SK-N-SH (cell line): Measurements from ENCODE around the gene PIGM. TPM values are rescaled to one million over a fixed set of nuclear protein-coding genes. Genes with fewer than 3 reads are reported as not detected.

ENCODE experiments used
- CTCF ChIA-PET: fragments of 300-600, 350-600 bp; formaldehyde crosslinking; extraction: SDS; loops from one replicate; lab custom pipeline; 2021; lab: Yijun Ruan, JAX
- POLR2A ChIA-PET: fragments of 350-600 bp; sonication (Branson Sonifier 250); formaldehyde crosslinking; extraction: SDS; loops from one replicate; lab custom pipeline; 2020; ENCODE audit warnings: antibody characterized with exemption, inconsistent platforms; lab: Yijun Ruan, JAX
- DNase-seq: peaks from one replicate; pipeline ENCODE4 v3.0.0; 2012
- H2AFZ ChIP-seq: fragments of 200-600 bp; sonication (generic); 2 replicates; pipeline ENCODE4 v1.8.1; 2016; ENCODE audit warnings: antibody characterized with exemption, mild to moderate bottlenecking, low read depth
- H3F3A ChIP-seq: fragments of 200-600 bp; sonication (generic); replicated peaks from 2 replicates; pipeline ENCODE3; 2016; ENCODE audit warnings: antibody characterized with exemption, mild to moderate bottlenecking; ENCODE audit not compliant: insufficient read depth
- H3K27ac ChIP-seq, 2 experiments: fragments of 200-500 bp in 1 of 2; fragments of 200-600 bp in 1 of 2; sonication (Bioruptor generic) in 1 of 2; sonication (generic), shearing (Covaris generic) in 1 of 2; 2 replicates each; pipeline versions ENCODE4 v1.5.1 to v1.6.1; 2014 to 2016; ENCODE audit warnings: low read depth in 2 of 2, inconsistent platforms in 1 of 2, low read length in 1 of 2, mild to moderate bottlenecking in 1 of 2, mixed read lengths in 1 of 2
- H3K27me3 ChIP-seq: fragments of 200-600 bp; sonication (generic), shearing (Covaris generic); 2 replicates; pipeline ENCODE4 v1.6.1; 2016; ENCODE audit warnings: mixed run types; ENCODE audit not compliant: insufficient read depth
- H3K36me3 ChIP-seq, 2 experiments: fragments of 200-500 bp in 1 of 2; fragments of 200-600 bp in 1 of 2; sonication (Bioruptor generic) in 1 of 2; sonication (generic) in 1 of 2; replicated peaks in 1 of 2; 2 replicates each; pipeline versions ENCODE3 to v1.5.1; 2014 to 2016; ENCODE audit warnings: low read length in 1 of 2, mild to moderate bottlenecking in 1 of 2; ENCODE audit not compliant: insufficient read depth in 2 of 2, control insufficient read depth in 1 of 2
- H3K4me1 ChIP-seq, 2 experiments: fragments of 200-500 bp in 1 of 2; fragments of 200-600 bp in 1 of 2; sonication (Bioruptor generic) in 1 of 2; sonication (generic), shearing (Covaris generic) in 1 of 2; 2 replicates each; pipeline versions ENCODE4 v1.5.1 to v1.6.1; 2014 to 2016; ENCODE audit warnings: low read depth in 1 of 2, low read length in 1 of 2, mixed run types in 1 of 2; ENCODE audit not compliant: insufficient read depth in 2 of 2, control insufficient read depth in 1 of 2
- H3K4me2 ChIP-seq: fragments of 200-600 bp; sonication (generic), shearing (Covaris generic); 2 replicates; pipeline ENCODE4 v1.6.1; 2017; ENCODE audit warnings: mixed run types
- H3K4me3 ChIP-seq, 2 experiments: fragments of 200-500 bp in 1 of 2; fragments of 200-600 bp in 1 of 2; sonication (Bioruptor generic) in 1 of 2; sonication (generic), shearing (Covaris generic) in 1 of 2; 2 replicates each; pipeline versions ENCODE4 v1.5.1 to v1.8.1; 2014 to 2016; ENCODE audit warnings: low read depth in 2 of 2, inconsistent platforms in 1 of 2, low read length in 1 of 2, mild to moderate bottlenecking in 1 of 2, mixed read lengths in 1 of 2, moderate library complexity in 1 of 2
- H3K79me2 ChIP-seq: fragments of 200-600 bp; sonication (generic); 2 replicates; pipeline ENCODE4 v1.8.1; 2017; ENCODE audit warnings: mild to moderate bottlenecking; ENCODE audit not compliant: insufficient read depth
- H3K9ac ChIP-seq: fragments of 200-600 bp; sonication (generic); 2 replicates; pipeline ENCODE4 v1.6.1; 2017; ENCODE audit warnings: mixed run types
- H3K9me2 ChIP-seq: fragments of 200-600 bp; sonication (generic); 2 replicates; pipeline ENCODE4 v1.6.1; 2017; ENCODE audit warnings: mixed run types
- H3K9me3 ChIP-seq: fragments of 200-600 bp; sonication (generic); 2 replicates; pipeline ENCODE4 v1.6.1; 2017; ENCODE audit warnings: mixed run types, mild to moderate bottlenecking, moderate library complexity
- H4K20me1 ChIP-seq: fragments of 200-600 bp; sonication (generic); 2 replicates; pipeline ENCODE4 v1.6.1; 2017; ENCODE audit warnings: mild to moderate bottlenecking, mixed run types; ENCODE audit not compliant: insufficient read depth
- EP300 ChIP-seq, 2 experiments: IDR thresholded peaks; 2 replicates each; pipeline versions ENCODE4 v1.4.0 to v1.6.1; 2012; ENCODE audit warnings: borderline replicate concordance in 1 of 2, low read depth in 1 of 2, low read length in 1 of 2
- GABPA ChIP-seq: IDR thresholded peaks from 2 replicates; pipeline ENCODE4 v1.4.0; 2012; ENCODE audit warnings: low read depth, mild to moderate bottlenecking
- MEF2A ChIP-seq: IDR thresholded peaks from 2 replicates; pipeline ENCODE4 v1.4.0; 2012; ENCODE audit warnings: low read depth, borderline replicate concordance
- MXI1 ChIP-seq: IDR thresholded peaks from 2 replicates; pipeline ENCODE4 v1.6.1; 2012; ENCODE audit warnings: mild to moderate bottlenecking, low read depth, low read length, improper control_type of control experiment
- SMC3 ChIP-seq: IDR thresholded peaks from 2 replicates; pipeline ENCODE4 v1.6.1; 2012; ENCODE audit warnings: low read depth, low read length, improper control_type of control experiment
- TCF12 ChIP-seq: IDR thresholded peaks from 2 replicates; pipeline ENCODE4 v1.4.0; 2012
- TEAD4 ChIP-seq: IDR thresholded peaks from 2 replicates; pipeline ENCODE4 v1.4.0; 2012; ENCODE audit warnings: mild to moderate bottlenecking, borderline replicate concordance; ENCODE audit not compliant: insufficient read depth
- ZBTB33 ChIP-seq: IDR thresholded peaks from 2 replicates; pipeline ENCODE4 v1.4.0; 2012; ENCODE audit warnings: low read depth, borderline replicate concordance
- WGBS: methylation state at CpG from one replicate; pipeline ENCODE4 v1.1.6; 2017; ENCODE audit warnings: low lambda C conversion rate; 5-methylcytosine and 5-hydroxymethylcytosine counted together
- polyA plus RNA-seq, 3 experiments: library from polyadenylated mRNA; depleted of rRNA; stranded (reverse); fragments of >200 nt; gene quantifications; 2 replicates each; pipeline ENCODE4 v1.2.3, GENCODE V29; 2012

The PIGM gene
- polyA plus RNA-seq, 1 of the 3 experiments (the other 2 are of a cell fraction): 4.0 TPM

- Histone ChIP-seq H3K4me3 (no peak overlapping the region), H3F3A (no peaks in the 10 kb centered on the region), H3K9me3 (no peaks in the 10 kb centered on the region), H3K36me3 (no peaks in the 10 kb centered on the region), H3K27ac (no peak overlapping the region), H4K20me1 (no peaks in the 10 kb centered on the region)
- no peak for DNase-seq
- POLR2A ChIA-PET: no interaction called here
- no peak for TF ChIP-seq MEF2A
- TF ChIP-seq, all 33 proteins: peak for 0
- Histone ChIP-seq H3K9ac (no peak overlapping the region), H3K27me3 (peaks cover 48% of the 10 kb centered on the region; the same call in 1 of the 2 replicates), H3K4me2 (no peak overlapping the region), H2AFZ (no peak overlapping the region), H3K4me1 (peaks cover 0 to 11% of the 10 kb centered on the region in 2 experiments; a peak in 2 of 4 replicates), H3K9me2 (no peaks in the 10 kb centered on the region), H3K79me2 (no peaks in the 10 kb centered on the region)
- CTCF ChIA-PET: interaction anchor here (1.3 to 7.8 kb wide), 5 partner anchors 17 to 49 kb away, joined by 4 to 163 read pairs (median 28); partner anchors contain the start of genes IGSF8, KCNJ10, KCNJ9 and PIGM
Observed at GRCh38 chr1:160048335-160048734, 16.5 kb upstream of the PIGM start.

- no peak overlapping the region for H3K4me3 ChIP-seq
- peaks cover 0 to 11% of the 10 kb centered on the region in 2 experiments; a peak in 2 of 4 replicates for H3K4me1 ChIP-seq
- no peak for DNase-seq
- no peak overlapping the region for H3K27ac ChIP-seq
- peaks cover 38% of the 10 kb centered on the region; the same call in 1 of the 2 replicates for H3K27me3 ChIP-seq
- H4K20me1 ChIP-seq: no peaks in the 10 kb centered on the region
- H3K9me3 ChIP-seq: no peaks in the 10 kb centered on the region
- H3K4me2 ChIP-seq: no peak overlapping the region
- H3K79me2 ChIP-seq: no peaks in the 10 kb centered on the region
- POLR2A ChIA-PET: interaction anchor here (1.0 kb wide), 2 partner anchors 16 to 34 kb away, joined by 3 to 4 read pairs; partner anchors contain the start of genes KCNJ9 and PIGM
- no peaks in the 10 kb centered on the region for H3K36me3 ChIP-seq
- no peaks in the 10 kb centered on the region for H3F3A ChIP-seq
- TF ChIP-seq TCF12: no peak
- no peak for TF ChIP-seq SMC3
- TF ChIP-seq TEAD4: no peak
- TF ChIP-seq EP300 (IDR thresholded peaks at IDR 0.05; ENCODE audit: borderline replicate concordance in 1 of 2, low read depth in 1 of 2, low read length in 1 of 2): no peak
- no peak for TF ChIP-seq ZBTB33
- TF ChIP-seq GABPA: no peak
- TF ChIP-seq MXI1: no peak
- H3K9ac ChIP-seq: no peak overlapping the region
- H2AFZ ChIP-seq: no peak overlapping the region; the same call in 1 of the 2 replicates
- 56% methylated on average over 9 of the region's 9 CpGs for WGBS
- CTCF ChIA-PET: interaction anchor here (0.6 to 7.8 kb wide), 26 partner anchors 8 to 244 kb away, joined by 3 to 163 read pairs (median 10); partner anchors contain the start of genes DCAF8, IGSF8, KCNJ10 and KCNJ9
- no peaks in the 10 kb centered on the region for H3K9me2 ChIP-seq
Observed at GRCh38 chr1:160047111-160047991, 15.6 kb upstream of the PIGM start.
